NCI-H187 treated with DMSO at 0.1 percent for 48 hours (cell line): ENCODE data around the gene KIR3DL3.
"Not testable (repeated sequence)": the region's sequence is repeated elsewhere in the genome, so short reads cannot be mapped to it uniquely, and the experiment has no call there.

Experiments
- DNase-seq: peaks from one replicate; lab custom pipeline; 2025; lab: John Stamatoyannopoulos, UW

The KIR3DL3 gene

DNA sequence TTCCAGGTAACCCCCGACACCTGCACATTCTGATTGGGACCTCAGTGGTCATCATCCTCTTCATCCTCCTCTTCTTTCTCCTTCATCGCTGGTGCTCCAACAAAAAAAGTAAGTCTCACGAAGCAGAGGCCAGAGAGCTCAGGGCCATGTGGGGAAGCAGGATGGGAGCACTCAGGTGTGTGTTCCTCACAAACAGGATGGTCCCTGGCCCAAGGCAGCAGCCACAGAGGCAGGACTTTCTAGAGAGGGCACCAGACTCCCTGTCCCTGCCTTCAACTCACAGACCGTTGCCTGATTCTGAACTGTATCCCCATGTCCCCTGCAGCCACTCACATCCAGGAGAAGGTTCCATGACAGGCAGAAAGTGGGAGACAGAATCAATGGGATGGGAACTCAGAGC is 58.7 kb downstream of the KIR3DL3 start:
- DNase-seq, result not testable (repeated sequence)
